SK-N-SH treated with all-trans-retinoic acid at 6 μM for 48 hours (cell line): ENCODE results near the gene ANKS1A.

ENCODE experiments used
- ATAC-seq: fragments of 200-7000 bp; cut with Tn5 transposase; 3 replicates; pipeline ENCODE4 v1.9.1; 2020; ENCODE audit warnings: mild to moderate bottlenecking, moderate library complexity
- ARNTL ChIP-seq: fragments of 450-650 bp; formaldehyde crosslinking; IDR thresholded peaks from 2 replicates; pipeline ENCODE4 v1.5.0; 2020; ENCODE audit warnings: low read depth, mild to moderate bottlenecking, moderate library complexity, borderline replicate concordance
- CREB5 ChIP-seq: fragments of 250-450 bp; sonication (Bioruptor Pico); IDR thresholded peaks from 2 replicates; pipeline ENCODE4 v1.5.1; 2020; ENCODE audit warnings: low read depth, mild to moderate bottlenecking, moderate library complexity
- ESRRG ChIP-seq: fragments of 250-450 bp; sonication (Bioruptor Pico); IDR thresholded peaks from 2 replicates; pipeline ENCODE4 v1.6.1; 2021; ENCODE audit warnings: mild to moderate bottlenecking
- GLIS3 ChIP-seq: fragments of 250-450 bp; sonication (Bioruptor Pico); IDR thresholded peaks from 2 replicates; pipeline ENCODE4 v1.5.0; 2020; ENCODE audit warnings: mild to moderate bottlenecking, moderate library complexity
- ISL1 ChIP-seq: fragments of 250-450 bp; sonication (Bioruptor Pico); IDR thresholded peaks from 2 replicates; pipeline ENCODE4 v2.1.2; 2022; ENCODE audit warnings: mild to moderate bottlenecking, moderate library complexity
- OSR1 ChIP-seq: fragments of 250-450 bp; sonication (Bioruptor Pico); IDR thresholded peaks from 2 replicates; pipeline ENCODE4 v1.8.0; 2022; ENCODE audit warnings: moderate library complexity, mild to moderate bottlenecking, inconsistent platforms
- POU6F1 ChIP-seq: fragments of 250-450 bp; sonication (Bioruptor Pico); IDR thresholded peaks from 2 replicates; pipeline ENCODE4 v1.8.0; 2021; ENCODE audit warnings: low read depth, mild to moderate bottlenecking, moderate library complexity, borderline replicate concordance
- PPARA ChIP-seq: fragments of 250-450 bp; sonication (Bioruptor Pico); IDR thresholded peaks from 2 replicates; pipeline ENCODE4 v1.5.0; 2020; ENCODE audit warnings: mild to moderate bottlenecking, borderline replicate concordance
- RARB ChIP-seq: fragments of 250-450 bp; sonication (Bioruptor Pico); IDR thresholded peaks from 2 replicates; pipeline ENCODE4 v1.8.0; 2021; ENCODE audit warnings: mild to moderate bottlenecking, moderate library complexity
- SNAI2 ChIP-seq: fragments of 250-450 bp; sonication (Bioruptor Pico); IDR thresholded peaks from 2 replicates; pipeline ENCODE4 v1.5.0; 2020; ENCODE audit warnings: mild to moderate bottlenecking, moderate library complexity
- TCF4 ChIP-seq: fragments of 250-450 bp; sonication (Bioruptor Pico); IDR thresholded peaks from 2 replicates; pipeline ENCODE4 v1.8.0; 2021; ENCODE audit warnings: mild to moderate bottlenecking, moderate library complexity, borderline replicate concordance
- TOX ChIP-seq: fragments of 250-450 bp; sonication (Bioruptor Pico); IDR thresholded peaks from 2 replicates; pipeline ENCODE4 v1.8.0; 2021; ENCODE audit warnings: mild to moderate bottlenecking, moderate library complexity, borderline replicate concordance
- TSHZ2 ChIP-seq: fragments of 250-450 bp; sonication (Bioruptor Pico); IDR thresholded peaks from 2 replicates; pipeline ENCODE4 v1.5.0; 2020; ENCODE audit warnings: mild to moderate bottlenecking, moderate library complexity
- ZFP3 ChIP-seq: fragments of 250-450 bp; sonication (Bioruptor Pico); IDR thresholded peaks from 2 replicates; pipeline ENCODE4 v1.5.0; 2020; ENCODE audit warnings: mild to moderate bottlenecking, moderate library complexity
- ZFP30 ChIP-seq: fragments of 450-650 bp; formaldehyde crosslinking; IDR thresholded peaks from 2 replicates; pipeline ENCODE4 v1.5.0; 2022; ENCODE audit warnings: mild to moderate bottlenecking, moderate library complexity
- ZNF565 ChIP-seq: fragments of 450-650 bp; formaldehyde crosslinking; conservative IDR thresholded peaks from 2 replicates; pipeline ENCODE4 v1.5.0; 2020; ENCODE audit warnings: low read depth, mild to moderate bottlenecking, moderate library complexity
- ZNF70 ChIP-seq: fragments of 450-650 bp; formaldehyde crosslinking; IDR thresholded peaks from 2 replicates; pipeline ENCODE4 v1.5.0; 2020; ENCODE audit warnings: mild to moderate bottlenecking, moderate library complexity
- ZNF8 ChIP-seq: fragments of 450-650 bp; formaldehyde crosslinking; IDR thresholded peaks from 2 replicates; pipeline ENCODE4 v1.5.0; 2020; ENCODE audit warnings: mild to moderate bottlenecking, moderate library complexity

The ANKS1A gene

GRCh38 chr6:35025232-35026188, 136.5 kb downstream of the ANKS1A start:
- TF ChIP-seq ZNF8 (no peak), RARB (CRISPR knock-in tag) (no peak), ISL1 (CRISPR knock-in tag) (no peak), SNAI2 (CRISPR knock-in tag) (no peak), TCF4 (CRISPR knock-in tag) (no peak), CREB5 (CRISPR knock-in tag) (no peak), TSHZ2 (CRISPR knock-in tag) (no peak), GLIS3 (no peak), POU6F1 (CRISPR knock-in tag) (no peak), ESRRG (CRISPR knock-in tag) (no peak), ZNF565 (CRISPR knock-in tag) (no peak), PPARA (CRISPR knock-in tag) (no peak), OSR1 (no peak), ZFP30 (CRISPR knock-in tag) (no peak), ARNTL (no peak), ZNF70 (no peak)
- no peak for ATAC-seq

- no peak for TF ChIP-seq CREB5 (CRISPR knock-in tag)
- TF ChIP-seq TOX, result no peak
- TF ChIP-seq ISL1 (CRISPR knock-in tag), result no peak
- no peak for TF ChIP-seq ZNF8
- no peak for TF ChIP-seq SNAI2 (CRISPR knock-in tag)
- no peak for TF ChIP-seq GLIS3
- TF ChIP-seq ARNTL, result no peak
- TF ChIP-seq TSHZ2 (CRISPR knock-in tag), result no peak
- TF ChIP-seq ESRRG (CRISPR knock-in tag), result no peak
- no peak for TF ChIP-seq ZFP3 (CRISPR knock-in tag)
- no peak for TF ChIP-seq ZNF565 (CRISPR knock-in tag)
- no peak for ATAC-seq
Measured at GRCh38 chr6:35026434-35027222, 137.6 kb downstream of the ANKS1A start.
